HG03066 (cell line): ENCODE data around the gene DCPS.
"Not testable (repeated sequence)": the region's sequence is repeated elsewhere in the genome, so short reads cannot be mapped to it uniquely, and the experiment has no call there.

ENCODE experiments used
- ATAC-seq: cut with Tn5 transposase; IDR thresholded peaks from one replicate; pipeline ENCODE4 v1.9.1; 2021; ENCODE audit warnings: low read depth; ENCODE audit not compliant: unreplicated experiment

Gene DCPS

GRCh38 chr11:126341760-126342161, 37.9 kb downstream of the DCPS start:
- ATAC-seq, result no peak

- ATAC-seq, result no peak
These were observed 39.2 kb downstream of the DCPS start for GRCh38 chr11:126343051-126343450.

GRCh38 chr11:126344141-126345080, 40.6 kb downstream of the DCPS start:
- ATAC-seq, result no peak

- no peak for ATAC-seq
These were observed 41.4 kb downstream of the DCPS start for GRCh38 chr11:126345283-126345682.

- ATAC-seq, result no peak
These were observed 42.1 kb downstream of the DCPS start for GRCh38 chr11:126345759-126346585.

GRCh38 chr11:126346586-126346940, 42.7 kb downstream of the DCPS start:
- ATAC-seq, result no peak

- ATAC-seq, result not testable (repeated sequence)
These were observed 43.1 kb downstream of the DCPS start for GRCh38 chr11:126346946-126347345.

GRCh38 chr11:126347751-126348668, 44.1 kb downstream of the DCPS start:
- ATAC-seq, result no peak

GRCh38 chr11:126348806-126349582, 45.1 kb downstream of the DCPS start:
- ATAC-seq, result no peak

GRCh38 chr11:126350836-126351235, 47.0 kb downstream of the DCPS start:
- ATAC-seq, result no peak

GRCh38 chr11:126352163-126352562, 48.3 kb downstream of the DCPS start:
- no peak for ATAC-seq

GRCh38 chr11:126352934-126353801, 49.3 kb downstream of the DCPS start:
- no peak for ATAC-seq

GRCh38 chr11:126354631-126355323, 50.9 kb downstream of the DCPS start:
- peak; percentile 43 for ATAC-seq

- ATAC-seq, result peak; percentile 59
These were observed 51.6 kb downstream of the DCPS start, which contains the start of gene ST3GAL4 for GRCh38 chr11:126355324-126355925. ST3GAL4 (plus strand) TSS chr11:126355686; CDS start chr11:126406156, 50,470 bp downstream.

- ATAC-seq, result peak; percentile 14
These were observed 52.4 kb downstream of the DCPS start for GRCh38 chr11:126355926-126356897.
